H1 (cell line): ENCODE measurements around the gene NUFIP2. TPM values are rescaled to one million over a fixed set of nuclear protein-coding genes. Genes with fewer than 3 reads are reported as not detected.
A peak's percentile ranks its signal among the peaks of the same experiment; 100 is the strongest.

Source experiments
- ASH2L ChIP-seq: fragments of 200-600, 300-600 bp; sonication (generic); IDR thresholded peaks from one replicate; pipeline ENCODE4 v1.7.1; 2017; ENCODE audit warnings: low read length
- POLR2A ChIP-seq, 2 experiments: IDR thresholded peaks; 1 replicate in 1 of 2; 2 replicates in 1 of 2; pipeline ENCODE4 v1.6.1; 2011; ENCODE audit warnings: low read depth in 2 of 2, low read length in 2 of 2, mild to moderate bottlenecking in 2 of 2; ENCODE audit errors: control extremely low read depth in 1 of 2
- POLR2AphosphoS5 ChIP-seq: IDR thresholded peaks from 2 replicates; pipeline ENCODE4 v1.6.1; 2011; ENCODE audit warnings: low read depth, low read length
- TAF1 ChIP-seq: IDR thresholded peaks from 2 replicates; pipeline ENCODE4 v1.6.1; 2011; ENCODE audit warnings: mild to moderate bottlenecking, low read depth, low read length
- polyA plus RNA-seq, 7 experiments: library from polyadenylated mRNA; depleted of rRNA in 3 of 7; stranded (reverse) in 5 of 7; unstranded in 2 of 7; fragments of >200 nt in 5 of 7; fragments of 200-250 nt in 2 of 7; gene quantifications; 1 replicate in 5 of 7; 2 replicates in 1 of 7; 4 replicates in 1 of 7; pipeline versions ENCODE4 v1.2.1 to v1.2.3, GENCODE V29; 2011 to 2013; ENCODE audit warnings: missing spikeins in 2 of 7, mixed read lengths in 2 of 7
- total RNA-seq: library from RNA; stranded (reverse); fragmentation: NEBNext Ultra II Directional; extraction: Animal tissue kit (Norgen Biotek cat#: 25700); gene quantifications from 2 replicates; pipeline ENCODE4 v1.2.1, GENCODE V29; 2021

Gene NUFIP2
- total and polyA plus RNA-seq, 2 of the 8 experiments (the other 6 are each of a cell fraction or from before 2014, with no cell fraction given) = 65.9 to 118 TPM

DNA sequence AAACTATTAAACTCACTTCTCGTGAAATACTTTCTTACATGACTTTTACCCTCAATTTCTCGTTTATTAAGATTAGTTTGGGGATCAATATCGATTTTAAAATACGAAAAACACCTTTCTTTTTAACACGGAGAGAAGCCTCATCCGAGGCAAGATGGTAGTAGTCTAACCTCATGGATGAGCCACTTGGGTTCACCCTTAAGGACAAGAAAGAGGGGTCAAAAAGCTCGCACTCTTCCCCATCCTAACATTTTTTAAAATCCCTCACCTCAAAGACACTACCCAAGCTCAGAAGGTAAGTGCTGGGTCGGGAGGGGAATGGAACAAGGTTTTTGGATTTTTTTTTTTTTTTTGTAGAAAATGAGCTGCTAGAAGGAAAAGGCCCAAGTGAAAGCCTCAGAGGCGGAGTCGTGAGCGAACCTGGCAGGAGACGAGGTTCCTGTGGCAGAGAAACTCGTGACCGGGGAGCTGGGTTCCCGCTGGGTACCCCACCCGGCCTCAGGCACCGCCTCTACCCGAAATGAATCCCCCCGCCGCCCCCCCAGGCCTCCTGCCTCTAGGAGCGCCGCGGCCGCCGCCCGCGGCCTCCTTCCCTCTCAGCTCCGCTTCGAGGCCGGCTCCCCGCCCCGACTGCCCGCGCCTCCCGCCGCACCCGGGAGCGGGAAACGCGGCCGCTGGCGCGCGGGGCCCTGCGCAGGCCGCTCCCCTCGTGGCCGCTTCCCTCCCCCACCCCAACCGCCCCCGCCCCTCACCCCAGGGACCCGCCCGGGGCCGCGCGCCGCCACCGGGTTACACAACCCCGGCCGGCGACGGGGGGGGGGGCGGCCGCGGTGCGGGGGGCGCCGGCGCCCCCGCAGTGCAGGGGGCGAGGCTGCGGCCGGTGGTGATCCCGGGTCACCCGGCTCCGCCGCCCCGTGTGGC, 1.6 kb downstream of the NUFIP2 start (continued):
- no peak; the same call in 1 of the 2 replicates for TF ChIP-seq POLR2AphosphoS5
- TF ChIP-seq ASH2L = peak; percentile 22
- peak; percentile 45; the same call in 1 of the 2 replicates for TF ChIP-seq TAF1
- peak; percentile 19 to 57; a peak in 1 of 3 replicates for TF ChIP-seq POLR2A (IDR thresholded peaks at IDR 0.05; ENCODE audit: control extremely low read depth in 1 of 2, low read depth in 2 of 2, low read length in 2 of 2)
